ENCODE results near the gene RTP3.

Gene RTP3

GRCh38 chr3:46484388-46484787 lies 13.4 kb upstream of the RTP3 start:
- Histone ChIP-seq H4K91ac (ENCODE audit: low read depth, low read length, poor library complexity) (no peak overlapping the region), H3K27ac (replicated peaks; ENCODE audit: low read length) (no peak overlapping the region), H3K4me1 (ENCODE audit: control insufficient read depth in 2 of 2, insufficient read depth in 1 of 2, low read depth in 1 of 2, low read length in 2 of 2) (peaks cover 0 to 5% of the 10 kb centered on the region in 2 donors), H2BK5ac (ENCODE audit: low read length) (no peak overlapping the region), H3K79me1 (ENCODE audit: low read depth, low read length) (no peaks in the 10 kb centered on the region), H2BK12ac (ENCODE audit: low read length) (no peak overlapping the region), H3K4me3 (ENCODE audit: low read length in 2 of 2) (no peak overlapping the region), H3K4me2 (ENCODE audit: insufficient read depth, low read length, poor library complexity, severe bottlenecking) (no peak overlapping the region), H2AFZ (ENCODE audit: low read length) (no peak overlapping the region), H3K9ac (ENCODE audit: low read depth, low read length, poor library complexity) (no peak overlapping the region), H4K8ac (ENCODE audit: low read depth, low read length) (no peak overlapping the region), H3K14ac (ENCODE audit: low read length) (no peak overlapping the region), H3K27me3 (ENCODE audit: control insufficient read depth in 3 of 3, insufficient read depth in 3 of 3, low read depth in 1 of 3, low read length in 3 of 3) (no peaks in the 10 kb centered on the region), H3K9me3 (replicated peaks in 1 of 2; ENCODE audit: control insufficient read depth in 2 of 2, insufficient read depth in 1 of 2, low read depth in 1 of 2, low read length in 2 of 2) (no peaks in the 10 kb centered on the region), H3K23ac (ENCODE audit: low read depth, low read length, poor library complexity) (no peak overlapping the region), H2BK120ac (ENCODE audit: low read depth, low read length) (no peak overlapping the region), H3K4ac (ENCODE audit: low read length) (no peak overlapping the region), H2BK15ac (ENCODE audit: low read length) (no peak overlapping the region), H3K18ac (ENCODE audit: low read length) (no peak overlapping the region), H3K36me3 (replicated peaks in 1 of 2; ENCODE audit: control insufficient read depth in 2 of 2, insufficient read depth in 2 of 2, low read length in 2 of 2) (no peaks in the 10 kb centered on the region), H2AK5ac (ENCODE audit: low read depth, low read length) (no peak overlapping the region)
- DNase-seq (ENCODE audit: low spot score) = no peak
- no CpG with 5 or more reads among the region's 1 CpG for WGBS, 2 donors (ENCODE audit: extremely low coverage in 2 of 2, insufficient read length in 2 of 2, insufficient replicate concordance in 1 of 2)

GRCh38 chr3:46484911-46485778 lies 12.6 kb upstream of the RTP3 start:
- Histone ChIP-seq H4K91ac (ENCODE audit: low read depth, low read length, poor library complexity) (no peak overlapping the region), H3K27ac (replicated peaks; ENCODE audit: low read length) (no peak overlapping the region), H3K4me2 (ENCODE audit: insufficient read depth, low read length, poor library complexity, severe bottlenecking) (no peak overlapping the region), H3K4me1 (ENCODE audit: control insufficient read depth in 2 of 2, insufficient read depth in 1 of 2, low read depth in 1 of 2, low read length in 2 of 2) (peaks cover 0 to 5% of the 10 kb centered on the region in 2 donors), H3K14ac (ENCODE audit: low read length) (no peak overlapping the region), H3K27me3 (ENCODE audit: control insufficient read depth in 3 of 3, insufficient read depth in 3 of 3, low read depth in 1 of 3, low read length in 3 of 3) (no peaks in the 10 kb centered on the region), H2AK5ac (ENCODE audit: low read depth, low read length) (peak overlapping the region; percentile 23), H2BK15ac (ENCODE audit: low read length) (no peak overlapping the region), H2BK120ac (ENCODE audit: low read depth, low read length) (no peak overlapping the region), H3K9me3 (replicated peaks in 1 of 2; ENCODE audit: control insufficient read depth in 2 of 2, insufficient read depth in 1 of 2, low read depth in 1 of 2, low read length in 2 of 2) (no peaks in the 10 kb centered on the region), H3K4ac (ENCODE audit: low read length) (no peak overlapping the region), H3K4me3 (ENCODE audit: low read length in 2 of 2) (no peak overlapping the region), H3K18ac (ENCODE audit: low read length) (peak overlapping the region; percentile 70), H2AFZ (ENCODE audit: low read length) (no peak overlapping the region), H4K8ac (ENCODE audit: low read depth, low read length) (no peak overlapping the region), H3K23ac (ENCODE audit: low read depth, low read length, poor library complexity) (no peak overlapping the region), H2BK5ac (ENCODE audit: low read length) (no peak overlapping the region), H2BK12ac (ENCODE audit: low read length) (no peak overlapping the region), H3K9ac (ENCODE audit: low read depth, low read length, poor library complexity) (no peak overlapping the region), H3K36me3 (replicated peaks in 1 of 2; ENCODE audit: control insufficient read depth in 2 of 2, insufficient read depth in 2 of 2, low read length in 2 of 2) (no peaks in the 10 kb centered on the region), H3K79me1 (ENCODE audit: low read depth, low read length) (no peaks in the 10 kb centered on the region)
- WGBS, 2 donors (ENCODE audit: extremely low coverage in 2 of 2, insufficient read length in 2 of 2, insufficient replicate concordance in 1 of 2) = no CpG with 5 or more reads among the region's 10 CpGs
- no peak for DNase-seq (ENCODE audit: low spot score)

- no peak overlapping the region for H3K14ac ChIP-seq (ENCODE audit: low read length)
- H3K36me3 ChIP-seq (replicated peaks in 1 of 2; ENCODE audit: control insufficient read depth in 2 of 2, insufficient read depth in 2 of 2, low read length in 2 of 2) = no peaks in the 10 kb centered on the region
- H3K9ac ChIP-seq (ENCODE audit: low read depth, low read length, poor library complexity) = no peak overlapping the region
- no peak overlapping the region for H4K91ac ChIP-seq (ENCODE audit: low read depth, low read length, poor library complexity)
- no peaks in the 10 kb centered on the region for H3K27me3 ChIP-seq (ENCODE audit: control insufficient read depth in 3 of 3, insufficient read depth in 3 of 3, low read depth in 1 of 3, low read length in 3 of 3)
- no peak overlapping the region for H2AK5ac ChIP-seq (ENCODE audit: low read depth, low read length)
- H2BK5ac ChIP-seq (ENCODE audit: low read length) = no peak overlapping the region
- no peak overlapping the region for H3K4me3 ChIP-seq (ENCODE audit: low read length in 2 of 2)
- no peaks in the 10 kb centered on the region for H3K9me3 ChIP-seq (replicated peaks in 1 of 2; ENCODE audit: control insufficient read depth in 2 of 2, insufficient read depth in 1 of 2, low read depth in 1 of 2, low read length in 2 of 2)
- H2BK12ac ChIP-seq (ENCODE audit: low read length) = no peak overlapping the region
- H3K4me2 ChIP-seq (ENCODE audit: insufficient read depth, low read length, poor library complexity, severe bottlenecking) = no peak overlapping the region
- no peak for DNase-seq (ENCODE audit: low spot score)
- no peak overlapping the region for H3K4ac ChIP-seq (ENCODE audit: low read length)
- no peak overlapping the region for H2AFZ ChIP-seq (ENCODE audit: low read length)
- H3K4me1 ChIP-seq (ENCODE audit: control insufficient read depth in 2 of 2, insufficient read depth in 1 of 2, low read depth in 1 of 2, low read length in 2 of 2) = peaks cover 0 to 3% of the 10 kb centered on the region in 2 donors
- no CpG with 5 or more reads among the region's 4 CpGs for WGBS, 2 donors (ENCODE audit: extremely low coverage in 2 of 2, insufficient read length in 2 of 2, insufficient replicate concordance in 1 of 2)
- H3K27ac ChIP-seq (replicated peaks; ENCODE audit: low read length) = no peak overlapping the region
- H4K8ac ChIP-seq (ENCODE audit: low read depth, low read length) = no peak overlapping the region
- no peak overlapping the region for H2BK15ac ChIP-seq (ENCODE audit: low read length)
- no peaks in the 10 kb centered on the region for H3K79me1 ChIP-seq (ENCODE audit: low read depth, low read length)
- no peak overlapping the region for H3K18ac ChIP-seq (ENCODE audit: low read length)
- no peak overlapping the region for H2BK120ac ChIP-seq (ENCODE audit: low read depth, low read length)
- H3K23ac ChIP-seq (ENCODE audit: low read depth, low read length, poor library complexity) = no peak overlapping the region
Measured at GRCh38 chr3:46485779-46486175, 12.0 kb upstream of the RTP3 start.

GRCh38 chr3:46488735-46489361 lies 8.9 kb upstream of the RTP3 start:
- H3K27ac ChIP-seq (replicated peaks; ENCODE audit: low read length) = no peak overlapping the region

More at GRCh38 chr3:46488735-46489361, 8.9 kb upstream of the RTP3 start:
- Histone ChIP-seq H3K4ac (ENCODE audit: low read length) (no peak overlapping the region), H3K14ac (ENCODE audit: low read length) (no peak overlapping the region), H3K4me3 (ENCODE audit: low read length in 2 of 2) (no peak overlapping the region), H3K9me3 (replicated peaks in 1 of 2; ENCODE audit: control insufficient read depth in 2 of 2, insufficient read depth in 1 of 2, low read depth in 1 of 2, low read length in 2 of 2) (no peaks in the 10 kb centered on the region), H3K4me1 (ENCODE audit: control insufficient read depth in 2 of 2, insufficient read depth in 1 of 2, low read depth in 1 of 2, low read length in 2 of 2) (peaks cover 0 to 3% of the 10 kb centered on the region in 2 donors), H2AFZ (ENCODE audit: low read length) (peak overlapping the region; percentile 68), H3K36me3 (replicated peaks in 1 of 2; ENCODE audit: control insufficient read depth in 2 of 2, insufficient read depth in 2 of 2, low read length in 2 of 2) (no peaks in the 10 kb centered on the region), H2BK12ac (ENCODE audit: low read length) (no peak overlapping the region), H3K9ac (ENCODE audit: low read depth, low read length, poor library complexity) (no peak overlapping the region), H2BK5ac (ENCODE audit: low read length) (no peak overlapping the region), H3K18ac (ENCODE audit: low read length) (peak overlapping the region; percentile 73), H4K91ac (ENCODE audit: low read depth, low read length, poor library complexity) (no peak overlapping the region), H3K79me1 (ENCODE audit: low read depth, low read length) (no peaks in the 10 kb centered on the region), H2AK5ac (ENCODE audit: low read depth, low read length) (no peak overlapping the region), H3K23ac (ENCODE audit: low read depth, low read length, poor library complexity) (peak overlapping the region; percentile 76), H2BK15ac (ENCODE audit: low read length) (no peak overlapping the region), H2BK120ac (ENCODE audit: low read depth, low read length) (no peak overlapping the region), H3K27me3 (ENCODE audit: control insufficient read depth in 3 of 3, insufficient read depth in 3 of 3, low read depth in 1 of 3, low read length in 3 of 3) (no peaks in the 10 kb centered on the region), H3K4me2 (ENCODE audit: insufficient read depth, low read length, poor library complexity, severe bottlenecking) (peak overlapping the region; percentile 24), H4K8ac (ENCODE audit: low read depth, low read length) (no peak overlapping the region)
- DNase-seq (ENCODE audit: low spot score) = peak; percentile 81
- WGBS, 2 donors (ENCODE audit: extremely low coverage in 2 of 2, insufficient read length in 2 of 2, insufficient replicate concordance in 1 of 2) = no CpG with 5 or more reads among the region's 26 CpGs
